Measurements from ENCODE around the gene CLCN2.

CLCN2 gene

GRCh38 chr3:184380627-184381260 lies 19.3 kb upstream of the CLCN2 start:
- no peak for DNase-seq

- no peak for DNase-seq
These were observed 18.8 kb upstream of the CLCN2 start for GRCh38 chr3:184380185-184380626.

DNA sequence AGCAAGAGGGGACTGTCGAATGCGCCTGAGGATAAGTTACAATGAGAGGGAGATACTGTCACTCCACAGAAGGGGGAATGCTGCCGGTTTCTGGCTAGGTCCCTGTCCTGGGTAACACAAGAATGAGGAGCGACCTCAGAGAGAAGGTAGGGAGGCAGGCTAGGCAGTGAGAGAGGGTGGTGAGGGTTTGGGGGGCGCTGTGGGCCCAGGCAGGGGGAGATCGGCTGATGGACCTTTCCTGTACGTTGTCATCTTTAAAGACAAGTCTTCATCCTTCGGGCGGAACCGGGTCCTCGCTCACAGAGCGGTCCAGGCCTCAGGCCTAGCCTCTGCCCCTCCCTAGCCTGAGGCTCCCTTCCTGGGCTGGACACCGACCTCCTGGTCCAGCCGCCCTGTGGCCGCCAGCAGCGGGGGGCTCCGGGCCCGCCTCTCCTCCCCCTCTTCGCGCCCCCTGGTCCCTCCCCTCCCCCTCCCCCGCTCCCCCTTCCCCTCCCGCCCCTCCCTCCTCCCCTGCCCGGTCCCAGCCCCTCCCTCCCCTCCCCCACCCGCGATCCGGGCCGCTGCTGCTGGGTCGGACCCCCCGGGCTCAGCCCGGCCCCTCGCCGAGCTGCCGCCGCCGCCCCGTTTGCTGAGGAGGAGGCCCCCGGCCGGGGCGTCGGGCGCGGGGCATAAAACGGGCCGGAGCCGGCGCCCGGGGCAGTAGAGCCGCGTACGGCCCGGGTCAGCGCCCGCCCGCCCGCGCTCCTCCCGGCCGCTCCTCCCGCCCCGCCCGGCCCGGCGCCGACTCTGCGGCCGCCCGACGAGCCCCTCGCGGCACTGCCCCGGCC lies 18.2 kb upstream of the CLCN2 start, which contains the start of gene CHRD:
Gene CHRD, plus strand, starts transcription at position 697 of the 827 bp plus-strand sequence. CDS start 265 bp downstream, outside the sequence.
- DNase-seq: no peak

GRCh38 chr3:184378651-184379357 lies 17.4 kb upstream of the CLCN2 start:
- no peak for DNase-seq

DNA sequence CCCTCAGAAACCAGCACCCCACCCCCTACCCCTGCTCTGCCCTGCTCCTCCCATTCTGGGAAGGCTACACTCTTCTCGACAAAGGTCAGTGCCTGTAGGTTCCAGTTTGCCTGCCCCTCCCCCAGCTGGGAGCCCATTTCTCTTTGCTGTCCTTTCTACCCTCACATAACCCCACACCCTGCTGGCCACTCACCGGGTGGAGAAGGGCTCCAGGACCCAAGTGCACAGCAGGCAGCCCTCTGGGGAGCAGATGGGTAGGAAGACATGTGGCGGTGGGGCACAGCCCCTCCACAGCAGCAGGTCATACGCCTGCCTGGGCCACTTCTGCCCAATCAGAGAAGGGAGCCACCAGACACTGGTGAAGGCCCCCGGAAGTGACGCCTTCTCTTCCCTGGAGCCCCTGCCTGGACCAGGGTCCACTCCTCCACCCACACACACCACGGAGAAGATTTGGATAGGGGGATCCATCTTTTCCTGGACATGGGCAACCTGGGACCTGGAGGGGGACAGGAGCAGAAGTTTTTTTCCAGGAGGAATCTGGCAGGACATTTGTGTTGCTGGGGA lies 16.6 kb upstream of the CLCN2 start, which contains the start of gene THPO:
Gene THPO, minus strand, starts transcription at position 326 of the 564 bp plus-strand sequence. CDS start 1,948 bp downstream, outside the sequence.
- DNase-seq: no peak

DNA sequence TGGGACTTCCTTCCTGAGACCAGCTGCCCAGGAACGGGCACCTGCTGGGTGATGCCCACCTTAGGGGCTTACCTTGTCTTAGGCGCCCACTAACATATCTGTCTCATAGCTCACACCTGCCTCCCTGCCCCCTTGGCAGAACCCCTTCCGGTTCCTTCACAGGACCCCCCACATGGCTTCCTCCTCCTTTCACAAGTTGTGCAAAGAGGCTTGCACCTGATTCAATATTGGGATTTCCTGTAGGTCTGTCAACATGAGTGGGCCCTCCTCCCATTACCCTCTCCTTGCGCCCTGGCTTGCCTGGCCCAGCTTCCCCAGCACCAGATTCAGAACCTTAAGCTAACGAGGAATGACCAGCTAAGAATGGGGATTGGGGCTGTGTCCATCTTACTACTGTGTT lies 16.0 kb upstream of the CLCN2 start:
- DNase-seq: no peak

DNA sequence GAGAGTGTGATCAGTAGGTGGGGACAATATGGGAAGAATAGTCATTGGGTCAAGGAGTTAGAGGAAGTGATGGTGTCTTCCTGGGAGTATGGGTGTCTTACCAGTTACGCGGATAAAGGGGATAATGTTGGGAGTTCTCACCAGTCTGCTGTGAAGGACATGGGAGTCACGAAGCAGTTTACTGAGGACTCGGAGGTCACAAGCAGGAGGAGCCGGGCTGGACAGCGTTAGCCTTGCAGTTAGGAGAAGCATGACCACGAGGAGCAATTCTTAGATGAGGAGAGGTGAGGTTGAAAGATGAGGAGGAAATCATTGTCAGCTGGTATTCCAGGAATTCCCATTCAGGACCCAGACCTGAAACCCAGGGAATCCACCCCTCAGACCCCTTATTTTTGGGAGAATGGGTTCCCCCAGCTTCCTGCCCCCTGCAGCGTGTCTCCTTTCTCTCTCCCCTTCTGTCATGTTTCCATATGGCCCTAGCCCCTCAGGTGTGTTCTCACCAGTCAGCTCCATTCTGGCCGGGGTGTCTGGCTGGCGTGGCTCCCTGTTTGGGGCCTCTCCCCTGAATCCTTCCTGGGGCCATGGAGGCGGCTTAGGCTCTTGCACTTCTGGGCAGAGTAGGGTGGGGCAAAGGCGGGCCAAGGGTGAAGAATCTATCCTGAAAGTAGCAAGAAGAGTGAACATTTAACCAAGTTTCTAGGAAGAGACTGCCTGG lies 14.5 kb upstream of the CLCN2 start:
- no peak for DNase-seq

- no peak for DNase-seq
These were observed 12.0 kb upstream of the CLCN2 start for GRCh38 chr3:184373422-184373821.

- DNase-seq: no peak
These were observed 11.5 kb upstream of the CLCN2 start for GRCh38 chr3:184372911-184373310.

DNA sequence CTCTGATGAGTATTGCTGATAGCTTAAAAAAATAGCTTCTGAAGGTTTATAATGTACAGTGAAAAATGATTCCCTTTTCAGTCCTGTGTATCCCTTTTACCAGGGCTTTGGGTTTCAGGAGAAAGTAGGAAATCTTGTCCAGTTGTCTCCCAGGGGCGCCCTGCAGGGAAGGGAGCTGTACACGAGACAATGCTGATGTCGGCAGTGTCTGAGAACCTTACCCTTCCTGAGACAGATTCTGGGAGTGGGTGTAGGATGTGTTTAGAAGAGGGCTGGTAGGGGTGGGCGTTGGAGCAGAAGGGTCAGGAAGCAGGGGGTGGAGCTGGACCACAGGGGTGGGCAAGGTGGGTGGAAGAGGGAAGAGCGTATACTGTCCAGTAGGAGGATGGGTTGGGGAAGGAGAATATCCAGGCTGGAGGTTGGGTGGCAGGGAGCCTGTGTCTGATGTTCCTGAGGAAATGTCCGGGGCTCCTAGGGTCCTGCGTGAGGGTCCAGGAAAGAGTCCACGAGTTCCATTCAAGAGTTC lies 11.0 kb upstream of the CLCN2 start:
- no peak for DNase-seq

DNA sequence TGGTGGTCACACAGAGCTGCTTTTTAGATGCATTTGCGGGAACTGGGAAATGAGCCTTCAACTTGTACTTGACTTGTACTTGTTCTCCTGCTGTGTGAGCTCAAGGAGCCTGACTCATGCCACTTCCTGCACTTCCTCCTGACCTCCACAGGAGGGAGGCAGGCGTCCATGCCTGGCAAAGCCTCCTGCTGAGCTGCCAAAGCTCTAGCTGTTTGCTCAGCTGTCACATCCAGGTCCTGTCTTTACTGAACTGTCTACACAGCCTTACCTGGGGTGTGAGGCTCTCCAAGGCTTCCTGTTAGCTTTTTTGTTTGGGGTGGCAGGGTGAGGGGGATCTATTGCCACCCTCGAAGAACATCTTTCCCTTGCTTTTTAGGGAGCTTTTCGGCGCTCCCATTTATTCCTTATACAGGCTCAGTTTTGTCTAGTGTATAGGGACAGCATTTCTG lies 10.2 kb upstream of the CLCN2 start:
- DNase-seq: no peak

GRCh38 chr3:184368586-184369183 lies 7.3 kb upstream of the CLCN2 start:
- DNase-seq: no peak

- DNase-seq: no peak
These were observed 6.7 kb upstream of the CLCN2 start for GRCh38 chr3:184368116-184368515.

GRCh38 chr3:184366619-184367289 lies 5.3 kb upstream of the CLCN2 start:
- DNase-seq: no peak

GRCh38 chr3:184362668-184363546 lies 1.5 kb upstream of the CLCN2 start:
- DNase-seq: peak; percentile 96

- no peak for DNase-seq
These were observed 695 bp upstream of the CLCN2 start for GRCh38 chr3:184361932-184362667.

DNA sequence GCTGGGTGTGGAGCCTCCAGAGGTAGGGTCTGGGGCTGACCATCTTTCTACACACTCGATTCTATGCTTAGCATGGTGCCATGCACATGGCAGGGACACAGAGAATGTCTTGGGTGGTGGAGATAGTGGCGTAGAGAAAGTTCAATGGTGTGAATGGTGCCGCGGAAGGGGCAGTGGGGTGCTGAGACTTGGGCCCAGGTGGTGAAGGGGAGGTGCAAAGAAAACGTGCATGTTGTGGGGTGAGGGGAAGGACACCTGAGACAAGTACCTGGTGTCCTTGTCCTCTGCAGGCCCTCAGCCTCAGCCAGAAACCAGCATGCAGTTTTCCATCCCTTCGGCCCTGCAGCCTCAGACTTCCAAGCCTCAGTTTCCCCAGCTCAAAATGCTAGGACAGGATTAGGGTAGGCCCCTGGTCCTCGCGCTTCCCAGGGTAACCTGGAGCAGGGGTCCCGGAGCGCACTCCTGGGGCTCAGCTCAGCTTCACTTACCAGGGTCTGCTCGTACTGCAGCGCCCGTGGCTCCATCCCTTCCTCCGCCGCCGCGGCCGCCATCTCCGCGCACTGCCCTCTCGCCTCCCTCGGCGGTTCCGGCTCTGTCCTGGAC lies 375 bp downstream of the CLCN2 start:
- DNase-seq: no peak

GRCh38 chr3:184360070-184360928 lies 1.1 kb downstream of the CLCN2 start:
- DNase-seq: no peak

Measured in NCI-H1048 (cell line).